ENCODE measurements around the gene SUCLG1. TPM values are rescaled to one million over a fixed set of nuclear protein-coding genes. Genes with fewer than 3 reads are reported as not detected.

The SUCLG1 gene
- polyA plus RNA-seq (ENCODE audit: low read depth in 6 of 6) = 10 to 100 TPM; 57.9 to 85.9 (median 64.0) TPM

GRCh38 chr2:84459018-84459943 is at the start of gene SUCLG1:
Gene SUCLG1 (minus strand): TSS chr2:84459280. CDS start chr2:84459269, 11 bp downstream.
- Mint-ChIP-seq H3K4me3 (peak within 1 kb of the TSS; percentile 90 to 97 (median 95)), H3K27ac (peak within 1 kb of the TSS; percentile 95 to 100 (median 98)), H3K36me3 (no peaks in the 10 kb centered on the region), H3K27me3 (no peaks in the 10 kb centered on the region), H3K4me1 (peaks cover 31 to 48% (median 32%) of the 10 kb centered on the region in 3 donors), H3K9me3 (no peaks in the 10 kb centered on the region)
- DNase-seq = peak; percentile 89
- peak; percentile 94 to 95 for ATAC-seq (ENCODE audit: low read depth in 2 of 2)

DNA sequence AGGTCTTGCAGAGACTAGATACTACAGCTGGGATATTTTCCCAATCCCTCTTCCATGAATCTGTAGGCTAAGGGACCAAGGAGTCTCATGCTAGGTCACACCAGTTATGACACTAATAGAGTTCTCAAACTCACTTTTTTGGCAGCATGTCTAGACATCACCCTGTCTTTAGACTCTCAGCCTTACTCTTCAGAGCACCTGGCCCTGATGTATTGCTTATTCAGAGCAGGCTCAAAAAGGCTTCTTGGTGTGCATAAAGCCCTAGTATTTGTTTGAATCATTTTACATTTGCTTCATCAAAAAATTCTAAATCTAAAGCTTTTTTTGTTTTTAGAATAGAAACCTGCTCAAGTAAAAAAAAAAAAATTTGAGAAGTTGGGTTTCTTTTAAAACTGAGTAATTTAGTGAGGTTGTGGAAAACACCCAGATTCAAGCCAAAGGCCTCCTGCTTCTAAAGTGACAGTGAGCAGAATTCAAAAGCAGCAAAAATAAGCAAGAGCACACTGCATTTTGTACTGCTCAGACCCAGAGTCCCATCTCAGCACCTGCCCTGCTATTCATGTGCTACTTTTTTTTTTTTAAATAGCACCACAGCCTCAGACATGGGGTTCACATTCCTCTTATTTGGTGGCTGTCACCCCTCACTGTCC is 39.2 kb upstream of the SUCLG1 start:
- peaks cover 0 to 5% (median 2%) of the 10 kb centered on the region in 3 donors for H3K4me1 Mint-ChIP-seq
- H3K27me3 Mint-ChIP-seq = peaks cover 0 to 22% (median 7%) of the 10 kb centered on the region in 3 donors
- no peak overlapping the region for H3K4me3 Mint-ChIP-seq
- DNase-seq (no peak), ATAC-seq (ENCODE audit: low read depth in 2 of 2) (no peak)
- H3K36me3 Mint-ChIP-seq = no peaks in the 10 kb centered on the region
- peak overlapping the region in 1 of 6 donors; percentile 60 for H3K27ac Mint-ChIP-seq
- H3K9me3 Mint-ChIP-seq = peaks cover 0 to 2% (median 0%) of the 10 kb centered on the region in 7 donors

DNA sequence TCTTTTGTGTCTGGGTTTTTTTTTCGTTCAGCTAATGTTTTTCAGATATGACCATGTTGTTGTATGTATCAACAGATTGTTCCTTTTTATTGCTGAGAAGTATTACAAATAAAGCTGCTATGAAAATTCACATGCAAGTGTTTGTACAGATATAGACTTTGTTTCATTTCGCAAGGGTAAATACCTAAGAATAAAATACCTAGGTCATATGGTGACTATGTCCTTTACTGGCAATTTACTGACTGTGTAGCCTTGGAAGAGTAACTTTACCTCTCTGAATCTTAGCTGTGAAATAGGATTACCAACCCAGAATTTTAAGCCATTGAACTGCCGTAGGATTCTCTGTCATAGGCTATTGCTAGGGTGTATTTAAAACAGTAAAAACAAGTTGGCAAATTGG is 38.2 kb upstream of the SUCLG1 start:
- peaks cover 0 to 16% (median 4%) of the 10 kb centered on the region in 3 donors for H3K27me3 Mint-ChIP-seq
- H3K9me3 Mint-ChIP-seq = no peaks in the 10 kb centered on the region
- H3K36me3 Mint-ChIP-seq = no peaks in the 10 kb centered on the region
- H3K4me1 Mint-ChIP-seq = peaks cover 0 to 5% (median 2%) of the 10 kb centered on the region in 3 donors
- no peak overlapping the region for H3K27ac Mint-ChIP-seq
- DNase-seq = no peak
- H3K4me3 Mint-ChIP-seq = no peak overlapping the region
- no peak for ATAC-seq (ENCODE audit: low read depth in 2 of 2)

DNA sequence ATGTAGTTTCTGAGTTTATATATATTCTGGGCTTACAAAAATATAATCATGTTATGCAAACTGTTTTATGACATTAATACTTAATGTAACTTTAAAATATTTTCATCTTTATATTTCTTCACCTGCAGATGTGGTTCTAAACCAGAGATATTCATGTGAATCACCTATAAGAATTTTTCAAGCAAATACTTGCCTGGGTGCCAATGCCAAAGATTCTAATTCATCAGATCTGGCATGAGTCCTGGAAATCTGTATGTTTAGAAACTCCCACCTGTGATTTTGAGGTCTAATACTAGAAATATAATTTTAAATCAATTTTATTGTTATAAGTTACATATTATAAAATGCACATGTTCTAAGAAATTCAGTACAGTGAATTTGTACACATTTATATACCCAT is 37.3 kb upstream of the SUCLG1 start:
- Mint-ChIP-seq H3K4me3 (no peak overlapping the region), H3K36me3 (no peaks in the 10 kb centered on the region), H3K27me3 (peaks cover 0 to 10% (median 4%) of the 10 kb centered on the region in 3 donors), H3K4me1 (peaks cover 0 to 5% (median 2%) of the 10 kb centered on the region in 3 donors), H3K27ac (no peak overlapping the region), H3K9me3 (no peaks in the 10 kb centered on the region)
- ATAC-seq (ENCODE audit: low read depth in 2 of 2) = no peak
- no peak for DNase-seq

- ATAC-seq (ENCODE audit: low read depth in 2 of 2) = peak; percentile 91 to 94
- H3K4me1 Mint-ChIP-seq = peaks cover 0 to 5% (median 2%) of the 10 kb centered on the region in 3 donors
- no peak overlapping the region for H3K27ac Mint-ChIP-seq
- no peaks in the 10 kb centered on the region for H3K36me3 Mint-ChIP-seq
- no peak overlapping the region for H3K4me3 Mint-ChIP-seq
- peak; percentile 56 for DNase-seq
- no peaks in the 10 kb centered on the region for H3K9me3 Mint-ChIP-seq
- H3K27me3 Mint-ChIP-seq = peaks cover 0 to 4% (median 4%) of the 10 kb centered on the region in 3 donors
Measured at GRCh38 chr2:84495539-84496146, 36.6 kb upstream of the SUCLG1 start.

GRCh38 chr2:84494070-84494469 is 35.0 kb upstream of the SUCLG1 start:
- Mint-ChIP-seq H3K9me3 (no peaks in the 10 kb centered on the region), H3K4me1 (peaks cover 0 to 5% (median 2%) of the 10 kb centered on the region in 3 donors), H3K4me3 (no peak overlapping the region), H3K27ac (peak overlapping the region in 1 of 6 donors; percentile 39), H3K36me3 (no peaks in the 10 kb centered on the region), H3K27me3 (peaks cover 0 to 4% (median 4%) of the 10 kb centered on the region in 3 donors)
- DNase-seq = no peak
- ATAC-seq (ENCODE audit: low read depth in 2 of 2) = no peak

DNA sequence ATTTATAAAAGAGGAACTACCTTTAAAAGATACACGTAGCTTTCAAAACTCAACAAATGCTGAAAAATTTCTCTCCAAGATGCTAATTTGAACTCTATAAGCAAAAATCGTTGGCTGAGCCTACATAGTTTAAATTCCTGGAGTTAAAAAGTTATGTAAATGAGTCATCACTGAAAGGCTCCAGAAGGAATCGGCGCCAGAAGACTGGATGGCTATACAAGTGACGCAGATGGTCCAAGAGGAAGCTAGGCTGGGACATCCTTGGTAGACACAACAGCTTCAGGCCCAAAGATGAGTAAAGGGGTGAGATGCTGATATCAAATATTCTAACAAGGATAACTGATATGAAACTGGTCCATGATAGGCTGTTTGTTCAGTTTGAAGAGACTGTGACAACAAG is 34.4 kb upstream of the SUCLG1 start:
- ATAC-seq (ENCODE audit: low read depth in 2 of 2) = no peak

DNA sequence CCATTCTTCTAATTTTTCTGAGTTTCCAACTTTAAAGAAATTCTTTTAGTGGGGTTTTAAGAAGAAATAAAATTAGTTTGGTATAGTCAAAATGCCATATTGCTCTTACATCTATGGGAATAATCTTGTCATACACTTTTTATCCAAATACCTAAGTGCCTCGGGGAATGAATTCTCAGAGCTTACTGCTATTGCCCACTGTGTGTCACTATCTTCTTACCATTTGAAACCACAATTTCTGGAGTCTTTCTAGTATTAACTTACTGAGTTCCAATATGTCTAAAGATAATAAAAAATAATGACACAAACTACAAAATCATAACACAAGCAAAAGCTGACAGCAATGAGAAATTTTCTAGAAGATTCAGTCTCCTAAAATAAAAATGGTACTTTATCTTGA is 33.5 kb upstream of the SUCLG1 start:
- no peak for ATAC-seq (ENCODE audit: low read depth in 2 of 2)
- H3K36me3 Mint-ChIP-seq = no peaks in the 10 kb centered on the region
- H3K27me3 Mint-ChIP-seq = peaks cover 0 to 4% (median 4%) of the 10 kb centered on the region in 3 donors
- DNase-seq = no peak
- no peaks in the 10 kb centered on the region for H3K9me3 Mint-ChIP-seq
- H3K4me1 Mint-ChIP-seq = peaks cover 0 to 5% (median 2%) of the 10 kb centered on the region in 3 donors
- no peak overlapping the region for H3K4me3 Mint-ChIP-seq
- no peak overlapping the region for H3K27ac Mint-ChIP-seq

More for the DNA sequence above, 34.4 kb upstream of the SUCLG1 start:
- Mint-ChIP-seq H3K4me1 (peaks cover 0 to 5% (median 2%) of the 10 kb centered on the region in 3 donors), H3K9me3 (no peaks in the 10 kb centered on the region), H3K36me3 (no peaks in the 10 kb centered on the region), H3K27ac (no peak overlapping the region), H3K4me3 (no peak overlapping the region), H3K27me3 (peaks cover 0 to 4% (median 4%) of the 10 kb centered on the region in 3 donors)
- DNase-seq = no peak

DNA sequence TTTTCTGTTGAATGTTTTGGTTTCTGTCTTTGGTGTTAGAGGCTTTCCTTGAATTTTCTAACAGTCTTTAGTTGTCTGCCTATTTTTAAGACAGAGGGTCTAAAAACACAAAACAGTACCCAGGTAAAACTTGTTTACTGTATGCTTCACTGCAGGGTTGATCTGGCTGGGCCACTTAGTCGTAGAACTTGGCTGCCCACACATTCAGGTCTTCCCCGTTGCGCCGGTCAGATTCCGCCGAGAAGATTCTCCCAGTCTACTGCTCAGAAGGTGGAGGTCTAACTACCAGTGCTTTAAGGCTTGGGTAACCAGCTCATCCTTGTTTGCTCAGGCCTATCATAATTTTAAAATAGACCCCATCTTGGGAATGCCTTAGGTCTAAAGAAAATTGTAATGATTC is 32.7 kb upstream of the SUCLG1 start:
- Mint-ChIP-seq H3K27me3 (peaks cover 0 to 4% (median 4%) of the 10 kb centered on the region in 3 donors), H3K4me3 (no peak overlapping the region), H3K27ac (peak overlapping the region in 2 of 6 donors; percentile 26 to 33), H3K4me1 (peaks cover 0 to 5% (median 2%) of the 10 kb centered on the region in 3 donors), H3K9me3 (no peaks in the 10 kb centered on the region), H3K36me3 (no peaks in the 10 kb centered on the region)
- ATAC-seq (ENCODE audit: low read depth in 2 of 2) (no peak), DNase-seq (no peak)

DNA sequence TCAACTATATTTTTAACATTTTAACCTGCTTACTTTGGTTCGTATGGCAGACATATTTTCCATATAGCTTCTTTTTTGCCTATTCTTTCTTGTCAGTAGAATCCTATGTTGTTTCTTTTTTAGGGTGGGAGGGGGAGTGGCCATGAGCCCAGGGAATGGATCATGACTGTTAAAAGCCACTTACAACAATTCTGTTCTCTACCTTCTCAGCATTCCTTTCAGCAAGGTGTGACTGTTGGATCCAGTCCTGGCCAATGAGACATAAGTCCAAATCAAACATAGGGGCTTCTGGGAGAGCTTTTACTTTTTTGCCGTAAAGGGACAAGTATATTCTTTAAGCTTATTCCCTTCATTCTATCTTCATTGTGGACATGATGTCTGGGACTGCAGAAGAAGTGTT is 32.2 kb upstream of the SUCLG1 start:
- H3K27ac Mint-ChIP-seq = no peak overlapping the region
- ATAC-seq (ENCODE audit: low read depth in 2 of 2) = no peak
- H3K4me3 Mint-ChIP-seq = no peak overlapping the region
- H3K27me3 Mint-ChIP-seq = peaks cover 0 to 4% (median 4%) of the 10 kb centered on the region in 3 donors
- DNase-seq = no peak
- peaks cover 0 to 5% (median 2%) of the 10 kb centered on the region in 3 donors for H3K4me1 Mint-ChIP-seq
- no peaks in the 10 kb centered on the region for H3K9me3 Mint-ChIP-seq
- no peaks in the 10 kb centered on the region for H3K36me3 Mint-ChIP-seq

GRCh38 chr2:84487298-84487996 is 28.4 kb upstream of the SUCLG1 start:
- ATAC-seq (ENCODE audit: low read depth in 2 of 2) = no peak
- H3K4me1 Mint-ChIP-seq = no peaks in the 10 kb centered on the region
- no peak overlapping the region for H3K4me3 Mint-ChIP-seq
- H3K27me3 Mint-ChIP-seq = no peaks in the 10 kb centered on the region
- H3K27ac Mint-ChIP-seq = no peak overlapping the region
- no peak for DNase-seq
- no peaks in the 10 kb centered on the region for H3K9me3 Mint-ChIP-seq
- H3K36me3 Mint-ChIP-seq = no peaks in the 10 kb centered on the region

DNA sequence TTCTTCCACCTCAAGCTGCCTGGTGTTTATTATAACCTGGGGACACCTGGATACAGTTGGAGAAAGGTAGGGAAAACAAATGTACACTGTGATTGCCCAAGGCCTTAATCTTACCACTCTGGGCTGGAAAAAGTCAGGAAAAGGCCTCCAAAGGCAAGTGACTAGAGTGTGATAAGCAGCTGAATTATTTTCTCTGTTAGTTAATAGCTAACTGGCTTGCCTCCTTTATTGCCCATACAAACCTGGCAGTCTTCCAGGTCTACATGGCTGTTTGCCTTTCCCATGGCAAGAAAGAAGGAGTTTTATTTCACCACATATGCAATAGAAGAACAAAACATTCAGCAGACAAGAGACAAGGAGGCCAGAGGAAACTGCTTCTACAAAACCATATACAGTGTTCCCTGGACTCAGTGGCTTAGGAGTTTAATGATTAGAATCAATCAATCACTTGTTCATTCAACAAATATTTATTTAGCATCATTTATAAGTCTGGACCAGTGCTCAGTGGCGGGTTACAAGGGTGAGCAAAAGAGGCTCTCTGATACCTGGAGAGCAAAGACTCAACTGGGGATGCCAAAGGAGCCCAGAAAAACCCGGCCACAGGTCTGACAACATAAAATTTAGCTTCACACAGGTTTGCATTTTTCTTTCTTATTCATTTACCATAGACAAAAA is 27.5 kb upstream of the SUCLG1 start:
- H3K36me3 Mint-ChIP-seq = no peaks in the 10 kb centered on the region
- ATAC-seq (ENCODE audit: low read depth in 2 of 2) (no peak), DNase-seq (no peak)
- no peak overlapping the region for H3K4me3 Mint-ChIP-seq
- H3K27ac Mint-ChIP-seq = no peak overlapping the region
- H3K9me3 Mint-ChIP-seq = no peaks in the 10 kb centered on the region
- no peaks in the 10 kb centered on the region for H3K4me1 Mint-ChIP-seq
- H3K27me3 Mint-ChIP-seq = no peaks in the 10 kb centered on the region
